ENCODE measurements around the gene ZNF436.
A peak's percentile ranks its signal among the peaks of the same experiment; 100 is the strongest.

Gene ZNF436
- 18.2 to 30.4 reads per million in 2 experiments for total RNA-seq

DNA sequence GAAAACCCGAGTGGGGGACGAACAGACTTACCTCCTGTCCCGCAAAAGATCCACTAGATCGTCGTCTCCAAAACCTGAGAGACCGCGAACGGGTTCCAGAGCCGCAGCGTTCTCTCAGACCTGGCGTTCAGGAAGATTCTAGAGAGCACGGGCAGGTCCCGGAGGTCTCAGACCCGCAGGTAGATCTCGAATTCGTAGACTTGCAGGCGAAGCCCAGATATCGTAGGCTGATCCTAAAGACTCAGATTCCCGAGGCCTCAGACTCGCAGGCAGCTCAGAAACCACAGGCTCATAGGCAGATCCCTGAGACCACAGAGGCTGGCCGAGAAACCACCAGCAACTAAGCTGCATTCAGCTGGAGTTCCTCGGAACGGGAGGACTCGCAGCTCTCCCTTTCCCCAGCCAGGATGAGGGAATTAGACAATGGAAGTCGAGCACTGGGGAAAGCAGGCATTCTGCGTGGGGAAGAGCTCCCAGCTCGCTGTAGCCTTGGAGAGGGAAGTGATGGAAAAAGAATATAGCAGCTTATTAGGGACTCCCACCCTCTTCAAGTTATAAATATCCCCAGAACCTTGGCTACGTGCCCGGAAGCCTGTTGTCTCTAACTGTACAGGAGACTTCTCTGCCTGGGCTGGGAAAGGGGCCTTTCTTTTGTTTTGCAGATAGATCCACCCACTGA, at the start of gene ZNF436:
TSS of gene ZNF436 (minus strand) at position 502 of the 679 bp plus-strand sequence. CDS start 1,831 bp downstream, outside the sequence.
- DNase-seq (ENCODE audit: low read depth): peak; percentile 23

DNA sequence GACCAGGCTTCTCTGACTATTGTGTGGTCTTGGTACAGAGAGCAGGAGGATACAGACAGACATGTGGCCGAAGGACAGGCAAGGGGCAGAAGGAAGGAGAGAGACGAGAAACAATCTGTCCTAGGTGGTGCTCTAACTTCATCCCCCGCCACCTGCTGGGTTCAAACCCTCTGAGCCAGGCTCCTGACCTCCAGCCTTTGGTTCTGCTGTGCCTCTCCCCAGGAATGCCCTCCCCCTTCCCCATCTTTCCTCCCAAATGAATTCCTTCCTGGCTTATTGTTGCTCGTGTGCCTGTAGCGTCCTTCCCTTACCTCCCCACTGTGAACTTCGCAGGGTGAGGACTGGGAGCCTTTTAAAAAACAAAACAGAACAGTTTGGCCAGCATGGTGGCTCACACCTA, 49.5 kb upstream of the ZNF436 start:
- no peak for DNase-seq (ENCODE audit: low read depth)

DNA sequence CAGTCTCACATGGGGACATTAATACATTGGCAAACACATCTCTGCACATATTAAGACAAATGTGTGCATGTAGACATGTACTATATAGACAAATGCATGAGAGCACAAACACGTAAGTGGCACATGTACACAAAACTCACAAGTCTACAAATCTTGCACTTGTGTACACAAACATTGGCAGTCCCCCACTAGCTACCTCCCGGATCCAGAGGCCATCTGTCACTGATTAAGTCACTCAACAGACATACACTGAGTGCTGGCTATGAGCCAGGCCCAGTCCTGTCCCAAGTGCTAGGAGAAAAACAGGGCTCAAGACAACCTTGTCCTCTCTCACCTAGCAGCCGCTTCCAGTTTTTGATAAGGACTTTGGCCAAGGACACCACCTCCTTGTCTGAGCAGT, 47.9 kb upstream of the ZNF436 start:
- DNase-seq (ENCODE audit: low read depth): no peak

DNA sequence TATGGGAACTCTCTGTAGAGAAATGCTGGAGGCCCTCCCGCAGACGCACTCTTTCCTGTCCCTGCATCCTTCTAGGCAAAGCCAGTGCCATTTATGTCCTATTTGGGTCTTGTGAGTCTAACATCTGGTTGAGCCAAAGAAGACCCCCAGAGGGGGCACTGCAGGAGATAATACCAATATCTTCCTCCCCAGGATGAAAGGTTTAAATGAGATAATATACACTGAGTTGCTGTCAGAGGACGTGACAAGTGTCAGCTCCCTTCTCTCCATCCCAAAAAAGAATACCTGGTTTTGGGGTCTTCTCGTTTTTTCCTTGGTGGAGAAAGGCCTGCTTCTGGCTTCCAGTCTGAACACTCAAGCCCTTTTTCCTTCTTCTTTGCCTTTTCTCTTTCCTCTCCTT, 47.3 kb upstream of the ZNF436 start:
- DNase-seq (ENCODE audit: low read depth): no peak

- DNase-seq (ENCODE audit: low read depth): no peak
Measured at GRCh38 chr1:23408797-23409290, 39.2 kb upstream of the ZNF436 start.

- no peak for DNase-seq (ENCODE audit: low read depth)
Measured at GRCh38 chr1:23407016-23407630, 37.5 kb upstream of the ZNF436 start.

GRCh38 chr1:23405946-23406345, 36.3 kb upstream of the ZNF436 start:
- no peak for DNase-seq (ENCODE audit: low read depth)

GRCh38 chr1:23403735-23404486, 34.3 kb upstream of the ZNF436 start:
- DNase-seq (ENCODE audit: low read depth): peak; percentile 67

DNA sequence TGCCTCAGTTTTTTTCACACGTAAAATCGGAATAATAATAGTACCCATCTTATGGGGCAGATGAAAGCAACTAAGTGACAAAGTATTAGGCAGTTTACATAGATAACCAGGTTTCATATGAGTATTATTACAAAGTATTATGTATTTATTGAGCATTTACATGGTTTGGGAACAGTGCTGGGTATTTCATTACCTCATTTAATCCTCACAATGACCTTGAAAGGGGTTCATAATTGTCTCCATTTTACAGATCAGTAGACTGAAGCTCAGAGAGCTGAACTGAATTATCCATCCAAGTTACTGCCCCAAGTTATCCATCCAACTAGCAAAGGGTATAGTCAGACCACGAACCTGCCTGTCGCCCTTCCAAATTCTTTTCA, 33.7 kb upstream of the ZNF436 start:
- DNase-seq (ENCODE audit: low read depth): no peak

- DNase-seq (ENCODE audit: low read depth): no peak
Measured at GRCh38 chr1:23403038-23403336, 33.4 kb upstream of the ZNF436 start.

DNA sequence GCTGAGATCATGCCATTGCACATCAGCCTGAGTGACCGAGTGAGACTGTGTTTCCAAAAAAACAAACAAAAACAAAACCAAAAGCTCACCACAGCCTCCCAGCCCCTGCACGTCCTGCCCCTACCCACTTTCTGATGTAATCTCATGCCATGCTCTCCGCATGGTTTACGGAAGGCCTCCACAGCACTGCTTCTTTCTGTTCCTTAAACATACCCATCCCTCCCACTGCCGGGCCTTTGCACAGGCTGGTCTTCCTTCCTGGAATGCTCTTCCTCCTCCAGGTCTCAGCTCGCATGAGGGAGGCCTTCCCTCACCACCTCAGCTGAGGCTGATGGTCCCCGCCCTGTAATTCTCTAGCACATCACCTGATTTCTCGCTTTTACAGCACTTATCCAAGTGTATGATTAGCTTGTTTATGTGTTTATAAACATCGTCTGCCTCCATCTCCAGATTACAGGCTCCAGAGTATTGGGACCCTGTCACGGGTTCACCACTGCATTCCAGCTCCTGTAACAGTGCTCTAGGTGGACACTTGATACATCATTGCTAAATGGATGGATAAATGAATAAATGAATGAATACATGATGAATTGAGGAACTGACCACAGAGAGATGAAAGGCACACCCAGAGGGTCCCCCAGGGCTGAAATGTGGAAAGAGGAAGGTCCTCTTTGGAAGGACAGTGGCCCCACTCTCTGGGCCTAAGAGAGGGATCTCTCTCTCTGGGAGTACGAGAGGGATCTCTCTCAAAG, 32.8 kb upstream of the ZNF436 start:
- no peak for DNase-seq (ENCODE audit: low read depth)

- no peak for DNase-seq (ENCODE audit: low read depth)
Measured at GRCh38 chr1:23401313-23401712, 31.7 kb upstream of the ZNF436 start.

DNA sequence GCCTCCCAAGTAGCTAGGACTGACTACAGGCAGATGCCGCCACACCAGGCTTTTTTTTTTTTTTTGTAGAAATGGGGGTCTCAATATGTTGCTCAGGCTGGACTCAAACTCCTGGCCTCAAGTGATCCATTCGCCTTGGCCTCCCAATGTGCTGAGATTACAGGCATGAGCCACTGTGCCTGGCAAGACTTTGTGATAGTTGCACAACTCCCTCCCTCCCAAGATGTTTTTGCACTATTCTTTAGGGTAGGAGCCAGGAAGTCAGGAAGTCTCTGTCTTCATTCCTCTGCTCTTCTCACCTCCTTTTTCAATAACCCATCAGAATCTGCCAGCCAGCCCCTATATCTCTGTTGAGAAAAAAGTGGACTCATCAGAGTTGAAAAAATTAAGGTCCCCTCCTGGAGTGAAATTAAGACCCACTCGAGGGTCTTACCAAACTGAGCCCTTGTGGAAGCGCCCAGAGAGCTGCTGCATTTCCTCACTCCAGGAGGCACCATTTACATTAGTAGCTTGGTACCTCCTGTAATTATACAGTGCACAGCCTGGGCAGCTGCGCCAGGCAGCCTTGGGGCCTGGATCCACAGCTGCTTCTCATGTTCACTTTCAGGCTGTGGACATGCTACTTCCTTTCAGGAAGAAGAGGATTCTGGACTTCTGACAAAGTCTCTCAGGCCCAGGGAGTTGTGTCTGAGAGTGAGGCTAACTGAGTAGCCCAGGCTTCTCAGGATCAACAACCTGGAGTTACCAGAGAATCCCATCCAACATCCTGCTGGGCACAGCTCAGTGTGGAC, 30.9 kb upstream of the ZNF436 start:
- DNase-seq (ENCODE audit: low read depth): no peak

GRCh38 chr1:23399229-23399628, 29.6 kb upstream of the ZNF436 start:
- DNase-seq (ENCODE audit: low read depth): no peak

GRCh38 chr1:23397908-23398307, 28.3 kb upstream of the ZNF436 start:
- DNase-seq (ENCODE audit: low read depth): no peak

DNA sequence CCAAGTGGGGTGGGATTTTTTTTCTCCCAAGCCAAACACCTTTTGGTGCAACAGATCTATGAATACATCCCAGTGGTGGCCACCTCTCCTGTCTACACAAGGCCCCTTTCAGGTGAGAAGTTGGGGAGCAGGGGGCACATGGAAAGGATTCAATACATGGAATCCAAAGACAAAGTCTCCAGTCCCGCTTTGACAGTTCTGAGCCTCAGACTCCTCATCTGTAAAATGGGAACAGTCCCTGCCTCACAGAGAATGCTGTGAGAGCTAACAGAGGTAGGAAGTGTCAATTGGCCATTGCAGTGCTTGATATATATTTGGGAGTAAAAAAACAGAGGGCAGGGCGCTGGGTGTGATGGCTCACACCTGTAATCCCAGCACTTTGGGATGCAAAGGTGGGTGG, 26.7 kb upstream of the ZNF436 start:
- no peak for DNase-seq (ENCODE audit: low read depth)

DNA sequence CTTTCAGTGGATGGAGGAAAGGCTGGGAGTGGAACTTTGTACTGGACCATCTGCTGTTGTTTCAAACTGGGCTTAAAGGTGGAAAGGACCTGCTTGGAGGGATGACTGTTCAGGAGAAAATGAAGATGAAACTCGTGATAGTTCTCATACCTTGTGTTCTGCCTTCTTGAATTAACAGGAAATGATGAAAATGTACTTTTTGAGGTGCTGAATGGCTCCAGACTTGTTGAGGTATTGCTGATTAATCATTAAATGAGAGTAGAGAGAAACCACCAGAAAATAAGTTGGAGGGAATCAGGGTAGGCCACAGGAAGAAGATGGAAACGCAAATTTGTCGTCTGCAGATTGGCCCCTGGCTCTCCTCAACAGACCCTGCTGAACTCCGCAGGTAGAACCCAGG, 26.2 kb upstream of the ZNF436 start:
- no peak for DNase-seq (ENCODE audit: low read depth)

DNA sequence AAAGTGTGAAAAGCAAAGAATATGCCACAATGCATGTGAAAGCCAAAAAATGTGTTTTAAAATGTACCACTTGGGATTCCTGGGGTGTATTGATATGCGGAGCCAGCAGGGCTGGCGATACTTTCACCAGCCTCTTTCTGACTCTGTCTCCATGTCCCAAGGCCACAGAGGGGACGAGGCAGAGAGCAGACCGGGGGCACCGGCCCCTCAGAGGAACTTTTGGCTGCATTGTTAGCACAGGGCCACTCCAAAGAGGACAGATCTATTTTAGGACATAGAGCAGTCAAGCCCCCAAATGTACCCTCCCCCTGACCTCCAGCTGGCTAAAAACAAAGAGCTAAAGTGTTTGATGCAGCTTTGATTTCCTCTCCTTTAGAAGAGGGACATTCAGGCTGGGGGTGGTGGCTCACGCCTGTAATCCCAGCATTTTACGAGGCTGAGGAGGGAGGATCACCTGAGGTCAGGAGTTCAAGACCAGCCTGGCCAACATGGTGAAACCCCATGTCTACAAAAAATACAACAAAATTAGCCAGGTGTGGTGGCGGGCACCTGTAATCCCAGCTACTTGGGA, 25.6 kb upstream of the ZNF436 start:
- DNase-seq (ENCODE audit: low read depth): no peak

- DNase-seq (ENCODE audit: low read depth): no peak
Measured at GRCh38 chr1:23394684-23395083, 25.0 kb upstream of the ZNF436 start.

DNA sequence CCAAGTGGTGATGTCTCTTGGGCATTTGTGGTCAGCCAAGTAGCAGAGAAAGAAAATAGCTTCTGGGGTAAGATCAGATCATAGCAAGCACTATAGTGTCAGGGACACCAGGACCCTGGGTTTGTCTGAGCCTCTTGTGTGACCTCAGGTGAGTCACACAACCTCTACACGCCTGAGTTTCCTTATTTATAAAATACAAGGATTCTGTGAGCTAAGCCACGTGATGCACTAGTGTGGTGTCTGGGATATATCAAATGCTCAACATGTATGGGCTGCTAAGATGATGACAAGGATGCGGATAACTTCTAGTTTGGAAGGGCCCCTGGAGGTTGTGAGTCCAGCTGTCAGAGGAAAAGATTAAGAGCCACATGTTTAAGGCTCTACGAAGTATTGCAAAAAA, 24.5 kb upstream of the ZNF436 start:
- DNase-seq (ENCODE audit: low read depth): no peak

DNA sequence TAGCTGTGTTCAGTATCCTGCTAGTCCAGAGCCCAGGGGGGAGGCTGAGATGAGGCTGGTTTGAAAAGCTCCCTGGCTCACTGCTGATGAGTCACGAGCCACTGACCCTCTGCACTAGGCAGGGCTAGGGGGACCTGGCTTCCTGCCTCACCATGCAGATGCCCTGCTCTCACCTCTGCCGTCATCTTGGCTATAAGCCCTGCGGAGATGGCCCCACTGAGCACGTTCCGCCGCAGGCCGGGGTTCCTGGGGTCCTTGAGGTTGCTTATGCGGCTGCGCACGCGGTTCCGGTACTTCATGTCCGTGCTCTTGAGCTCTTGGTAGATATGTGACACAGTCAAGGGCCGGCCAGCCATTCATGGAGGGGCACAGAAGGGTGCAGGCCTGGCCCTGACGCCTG, 24.1 kb upstream of the ZNF436 start:
- no peak for DNase-seq (ENCODE audit: low read depth)

Measured in T follicular helper cell (primary cell).